Muscle layer of colon (tissue), 2 donors: Measurements from ENCODE around the gene TK2.

Experiments used
- H3K27ac ChIP-seq: one replicate; pipeline ENCODE4 v1.7.0; 2013; ENCODE audit warnings: low read depth, mild to moderate bottlenecking, low read length, moderate library complexity
- H3K27me3 ChIP-seq, 2 donors: one replicate each; pipeline ENCODE4 v1.7.0; 2013; ENCODE audit warnings: low read length in 2 of 2, mild to moderate bottlenecking in 2 of 2; ENCODE audit not compliant: insufficient read depth in 2 of 2, control insufficient read depth in 1 of 2
- H3K36me3 ChIP-seq: one replicate; pipeline ENCODE4 v1.7.0; 2013; ENCODE audit warnings: mild to moderate bottlenecking, low read length; ENCODE audit not compliant: insufficient read depth
- H3K4me1 ChIP-seq: one replicate; pipeline ENCODE4 v1.7.0; 2013; ENCODE audit warnings: mild to moderate bottlenecking, low read length; ENCODE audit not compliant: insufficient read depth
- H3K4me3 ChIP-seq, 2 donors: one replicate each; pipeline ENCODE4 v1.7.0; 2013; ENCODE audit warnings: low read length in 2 of 2, low read depth in 1 of 2, mild to moderate bottlenecking in 1 of 2, moderate library complexity in 1 of 2
- H3K9ac ChIP-seq: one replicate; pipeline ENCODE4 v1.7.0; 2013; ENCODE audit warnings: low read length
- H3K9me3 ChIP-seq: one replicate; pipeline ENCODE4 v1.7.0; 2013; ENCODE audit warnings: mild to moderate bottlenecking, low read length
- donor health status: abdominal sarcoma.
- donor health status: Adenocarcinoma of cecum.

The TK2 gene

GRCh38 chr16:66523861-66524354, 26.0 kb downstream of the TK2 start:
- no peaks in the 10 kb centered on the region for H3K27me3 ChIP-seq
- H3K36me3 ChIP-seq: peaks cover 31% of the 10 kb centered on the region
- no peak overlapping the region for H3K9ac ChIP-seq
- H3K27ac ChIP-seq: no peak overlapping the region
- H3K4me3 ChIP-seq: no peak overlapping the region
- H3K9me3 ChIP-seq: no peaks in the 10 kb centered on the region
- peaks cover 15% of the 10 kb centered on the region for H3K4me1 ChIP-seq

- Histone ChIP-seq H3K4me1 (peaks cover 18% of the 10 kb centered on the region), H3K36me3 (peaks cover 22% of the 10 kb centered on the region), H3K9ac (no peak overlapping the region), H3K4me3 (no peak overlapping the region), H3K9me3 (no peaks in the 10 kb centered on the region), H3K27me3 (no peaks in the 10 kb centered on the region), H3K27ac (peak overlapping the region; percentile 44)
These were observed 26.9 kb downstream of the TK2 start for GRCh38 chr16:66522816-66523590.

GRCh38 chr16:66521951-66522771, 27.8 kb downstream of the TK2 start:
- peaks cover 27% of the 10 kb centered on the region for H3K4me1 ChIP-seq

DNA sequence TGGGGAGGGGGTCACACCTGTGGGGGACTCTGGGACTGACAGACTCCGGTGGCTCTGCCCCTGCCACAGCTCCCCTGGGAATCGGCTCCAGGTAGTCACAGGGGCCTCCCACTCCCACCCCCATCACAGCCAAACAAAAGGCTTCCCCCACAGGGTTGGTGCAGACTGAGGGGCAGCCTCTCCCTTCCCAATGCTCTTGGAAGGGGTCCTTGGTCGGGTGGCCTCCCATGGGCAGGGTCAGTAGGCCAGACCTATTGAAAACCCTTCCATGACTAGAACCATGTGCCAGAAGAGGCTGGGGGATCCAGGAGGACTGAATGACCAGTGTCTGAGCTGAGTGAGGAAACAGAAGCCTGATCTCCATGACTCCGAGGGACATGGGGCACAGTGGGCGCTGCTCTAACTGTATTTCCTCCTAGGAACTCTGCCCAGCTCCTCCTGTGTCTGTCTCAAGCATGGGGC, 28.6 kb downstream of the TK2 start:
- Histone ChIP-seq H3K27me3 (no peaks in the 10 kb centered on the region), H3K27ac (no peak overlapping the region), H3K36me3 (peaks cover 9% of the 10 kb centered on the region), H3K4me3 (no peak overlapping the region), H3K9me3 (no peaks in the 10 kb centered on the region), H3K9ac (no peak overlapping the region), H3K4me1 (peaks cover 35% of the 10 kb centered on the region)

More at GRCh38 chr16:66521951-66522771, 27.8 kb downstream of the TK2 start:
- Histone ChIP-seq H3K27ac (no peak overlapping the region), H3K27me3 (no peaks in the 10 kb centered on the region), H3K9me3 (no peaks in the 10 kb centered on the region), H3K4me3 (no peak overlapping the region), H3K36me3 (peaks cover 14% of the 10 kb centered on the region), H3K9ac (no peak overlapping the region)

GRCh38 chr16:66520406-66521170, 29.3 kb downstream of the TK2 start:
- Histone ChIP-seq H3K27me3 (no peaks in the 10 kb centered on the region), H3K9ac (no peak overlapping the region), H3K27ac (no peak overlapping the region), H3K36me3 (peaks cover 9% of the 10 kb centered on the region), H3K9me3 (no peaks in the 10 kb centered on the region), H3K4me3 (no peak overlapping the region), H3K4me1 (peaks cover 42% of the 10 kb centered on the region)

- H3K27me3 ChIP-seq: no peaks in the 10 kb centered on the region
- H3K9me3 ChIP-seq: no peaks in the 10 kb centered on the region
- peaks cover 9% of the 10 kb centered on the region for H3K36me3 ChIP-seq
- H3K27ac ChIP-seq: peak overlapping the region; percentile 51
- H3K9ac ChIP-seq: no peak overlapping the region
- H3K4me1 ChIP-seq: peaks cover 42% of the 10 kb centered on the region
- H3K4me3 ChIP-seq: no peak overlapping the region
These were observed 30.2 kb downstream of the TK2 start for GRCh38 chr16:66519482-66520373.

- no peaks in the 10 kb centered on the region for H3K9me3 ChIP-seq
- peaks cover 39% of the 10 kb centered on the region for H3K4me1 ChIP-seq
- H3K4me3 ChIP-seq: peak overlapping the region in 1 of 2 donors; percentile 19
- no peaks in the 10 kb centered on the region for H3K27me3 ChIP-seq
- peaks cover 9% of the 10 kb centered on the region for H3K36me3 ChIP-seq
- peak overlapping the region; percentile 54 for H3K9ac ChIP-seq
- H3K27ac ChIP-seq: peak overlapping the region; percentile 88
These were observed 32.2 kb downstream of the TK2 start for GRCh38 chr16:66517586-66518263.

- H3K27me3 ChIP-seq: no peaks in the 10 kb centered on the region
- peak overlapping the region; percentile 19 to 22 for H3K4me3 ChIP-seq
- peaks cover 41% of the 10 kb centered on the region for H3K4me1 ChIP-seq
- peak overlapping the region; percentile 88 for H3K27ac ChIP-seq
- H3K9ac ChIP-seq: peak overlapping the region; percentile 54
- no peaks in the 10 kb centered on the region for H3K9me3 ChIP-seq
- H3K36me3 ChIP-seq: peaks cover 16% of the 10 kb centered on the region
These were observed 32.9 kb downstream of the TK2 start for GRCh38 chr16:66516808-66517585.

DNA sequence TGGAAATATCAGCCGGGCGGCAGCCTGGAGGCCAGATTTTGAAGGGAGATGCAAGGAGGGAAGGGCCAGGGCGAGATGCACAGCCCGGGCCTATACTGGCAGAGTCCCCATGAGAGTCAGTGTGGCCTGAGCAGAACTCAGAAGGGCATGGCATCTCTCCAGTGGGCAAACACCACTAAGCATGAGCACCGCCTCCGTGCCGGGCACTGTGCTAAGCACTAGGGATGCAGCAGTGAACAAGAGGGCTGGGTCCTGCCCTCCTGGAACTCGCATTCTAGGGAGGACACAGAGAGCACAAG, 33.5 kb downstream of the TK2 start:
- Histone ChIP-seq H3K4me1 (peaks cover 41% of the 10 kb centered on the region), H3K9ac (no peak overlapping the region)

More for the DNA sequence above, 33.5 kb downstream of the TK2 start:
- H3K36me3 ChIP-seq: peaks cover 21% of the 10 kb centered on the region
- no peaks in the 10 kb centered on the region for H3K9me3 ChIP-seq
- peak overlapping the region; percentile 20 for H3K27ac ChIP-seq
- no peaks in the 10 kb centered on the region for H3K27me3 ChIP-seq
- no peak overlapping the region for H3K4me3 ChIP-seq
